ENCODE data around the gene CDK14. TPM values are rescaled to one million over a fixed set of nuclear protein-coding genes. Genes with fewer than 3 reads are reported as not detected.
"Not testable (repeated sequence)": the region's sequence is repeated elsewhere in the genome, so short reads cannot be mapped to it uniquely, and the experiment has no call there.

The CDK14 gene
- total RNA-seq, 1 donor from 2014 or later = 77.9 TPM

DNA sequence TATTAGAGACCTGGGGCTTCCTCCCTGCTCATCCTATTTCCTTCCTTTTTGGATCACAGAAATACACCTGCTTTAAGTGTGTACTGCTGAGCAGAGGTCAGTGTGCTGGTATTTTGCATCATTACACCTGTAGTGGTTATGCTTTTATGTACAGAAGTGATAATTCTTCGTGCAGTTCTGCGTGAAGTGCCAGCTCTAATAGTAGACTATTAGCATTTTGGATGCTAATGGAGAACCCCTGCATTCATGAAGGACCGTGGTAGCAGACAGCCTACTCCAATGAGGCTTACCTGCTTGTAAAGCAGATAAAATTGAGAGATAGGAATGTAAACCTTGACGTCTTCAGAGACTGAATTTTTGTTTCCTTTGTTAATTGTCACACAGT lies 114.3 kb downstream of the CDK14 start:
- DNase-seq (ENCODE audit: low spot score in 2 of 2) (no peak), FAIRE-seq (no peak)

DNA sequence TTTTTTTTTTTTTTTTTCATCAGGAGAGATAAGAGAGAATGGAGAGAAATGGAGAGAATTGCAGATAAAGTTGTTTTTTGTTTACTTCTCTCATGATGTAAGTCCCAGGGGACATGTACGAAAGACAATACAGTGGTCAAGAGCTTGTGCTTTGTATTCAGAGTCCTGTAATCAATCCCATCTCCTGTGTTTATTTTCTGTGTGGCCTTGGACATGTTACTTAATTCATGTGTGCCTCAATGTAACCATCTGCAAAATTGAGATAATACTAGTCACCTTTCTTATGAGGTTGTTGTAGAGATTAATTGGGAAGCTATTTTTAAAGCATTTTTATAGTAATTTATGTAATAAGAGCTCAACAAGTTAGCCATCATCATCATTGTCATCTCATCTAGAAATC lies 117.5 kb downstream of the CDK14 start:
- DNase-seq (ENCODE audit: low spot score in 2 of 2) (no peak), FAIRE-seq (no peak)

- DNase-seq (ENCODE audit: low spot score in 2 of 2) (no peak), FAIRE-seq (no peak)
Measured at GRCh38 chr7:90715067-90715466, 118.9 kb downstream of the CDK14 start.

GRCh38 chr7:90717296-90718060 lies 121.4 kb downstream of the CDK14 start:
- FAIRE-seq (no peak), DNase-seq (ENCODE audit: low spot score in 2 of 2) (no peak)

DNA sequence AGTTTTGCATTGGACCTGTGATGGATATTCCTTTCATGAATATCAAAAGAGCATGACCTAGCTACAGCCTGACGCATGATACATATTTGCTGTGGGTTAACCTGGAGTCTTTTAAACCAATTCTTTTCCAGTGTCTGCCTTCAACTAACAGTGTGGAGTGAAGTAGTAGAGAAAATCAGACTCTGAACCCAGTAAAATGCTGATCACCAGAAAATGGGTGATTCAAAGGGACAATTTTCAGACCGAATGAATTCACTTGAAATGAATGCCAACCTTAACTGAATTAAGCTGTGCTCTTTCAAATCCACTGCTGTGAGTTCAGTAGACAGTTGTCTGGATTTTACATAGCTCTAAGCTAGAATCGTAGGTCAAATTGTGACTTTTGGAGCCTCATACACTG lies 123.0 kb downstream of the CDK14 start:
- FAIRE-seq (no peak), DNase-seq (ENCODE audit: low spot score in 2 of 2) (no peak)

GRCh38 chr7:90720984-90721760 lies 125.1 kb downstream of the CDK14 start:
- FAIRE-seq (no peak), DNase-seq (ENCODE audit: low spot score in 2 of 2) (no peak)

GRCh38 chr7:90721869-90722431 lies 125.8 kb downstream of the CDK14 start:
- FAIRE-seq = no peak

GRCh38 chr7:90723233-90723632 lies 127.1 kb downstream of the CDK14 start:
- DNase-seq (ENCODE audit: low spot score in 2 of 2) = no peak
- no peak for FAIRE-seq

More at GRCh38 chr7:90721869-90722431, 125.8 kb downstream of the CDK14 start:
- DNase-seq (ENCODE audit: low spot score in 2 of 2) = no peak

GRCh38 chr7:90723866-90724265 lies 127.7 kb downstream of the CDK14 start:
- DNase-seq (ENCODE audit: low spot score in 2 of 2) (no peak), FAIRE-seq (no peak)

GRCh38 chr7:90726120-90726519 lies 130.0 kb downstream of the CDK14 start:
- no peak for DNase-seq (ENCODE audit: low spot score in 2 of 2)
- no peak for FAIRE-seq

GRCh38 chr7:90726623-90727022 lies 130.5 kb downstream of the CDK14 start:
- FAIRE-seq (no peak), DNase-seq (ENCODE audit: low spot score in 2 of 2) (no peak)

GRCh38 chr7:90727412-90727811 lies 131.3 kb downstream of the CDK14 start:
- FAIRE-seq = no peak
- no peak for DNase-seq (ENCODE audit: low spot score in 2 of 2)

DNA sequence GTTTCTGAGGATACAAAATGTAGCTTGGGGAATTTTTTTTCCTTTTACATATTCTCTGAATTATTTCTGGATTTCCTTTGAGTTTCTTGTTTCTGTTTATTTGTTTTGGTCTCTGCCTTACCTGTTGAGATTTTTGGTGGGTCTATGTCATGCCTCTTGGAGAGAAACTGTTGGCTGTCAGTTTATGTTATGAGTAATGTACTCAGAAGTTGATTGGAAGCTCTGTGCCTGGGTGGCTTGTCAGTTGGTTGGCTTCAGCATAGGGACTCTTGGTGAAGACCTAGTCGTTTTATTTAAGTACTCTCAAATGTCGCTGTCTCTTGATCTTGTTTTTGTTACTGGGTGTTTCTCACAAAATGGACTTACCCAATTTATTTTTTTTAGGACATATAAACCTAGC lies 132.4 kb downstream of the CDK14 start:
- DNase-seq (ENCODE audit: low spot score in 2 of 2) = no peak
- FAIRE-seq = no peak

DNA sequence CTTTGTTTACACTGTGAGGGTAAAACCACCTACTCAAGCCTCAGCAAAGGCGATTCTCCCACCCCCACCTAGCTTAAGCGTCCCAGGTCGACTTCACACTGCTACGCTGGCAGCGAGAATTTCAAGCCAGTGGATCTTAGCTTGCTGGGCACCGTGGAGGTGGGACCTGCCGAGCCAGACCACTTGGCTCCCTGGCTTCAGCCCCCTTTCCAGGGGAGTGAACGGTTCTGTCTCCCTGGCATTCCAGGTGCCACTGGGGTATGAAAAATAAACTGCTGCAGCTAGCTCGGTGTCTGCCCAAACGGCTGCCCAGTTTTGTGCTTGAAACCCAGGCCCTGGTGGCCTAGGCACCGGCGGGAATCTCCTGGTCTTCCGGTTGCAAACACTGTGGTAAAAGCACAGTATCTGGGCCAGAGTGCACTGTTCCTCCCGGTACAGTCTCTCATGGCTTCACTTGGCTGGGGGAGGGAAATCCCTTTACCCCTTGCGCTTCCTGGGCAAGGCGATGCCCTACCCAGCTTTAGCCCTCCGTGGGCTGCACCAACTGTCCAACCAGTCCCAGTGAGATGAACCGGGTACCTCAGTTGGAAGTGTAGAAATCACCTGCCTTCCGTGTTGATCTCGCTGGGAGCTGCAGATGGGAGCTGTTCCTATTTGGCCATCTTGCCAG lies 139.6 kb downstream of the CDK14 start:
- not testable (repeated sequence) for DNase-seq (ENCODE audit: low spot score in 2 of 2); FAIRE-seq

- DNase-seq (ENCODE audit: low spot score in 2 of 2) (no peak), FAIRE-seq (no peak)
Measured at GRCh38 chr7:90736316-90736715, 140.2 kb downstream of the CDK14 start.

DNA sequence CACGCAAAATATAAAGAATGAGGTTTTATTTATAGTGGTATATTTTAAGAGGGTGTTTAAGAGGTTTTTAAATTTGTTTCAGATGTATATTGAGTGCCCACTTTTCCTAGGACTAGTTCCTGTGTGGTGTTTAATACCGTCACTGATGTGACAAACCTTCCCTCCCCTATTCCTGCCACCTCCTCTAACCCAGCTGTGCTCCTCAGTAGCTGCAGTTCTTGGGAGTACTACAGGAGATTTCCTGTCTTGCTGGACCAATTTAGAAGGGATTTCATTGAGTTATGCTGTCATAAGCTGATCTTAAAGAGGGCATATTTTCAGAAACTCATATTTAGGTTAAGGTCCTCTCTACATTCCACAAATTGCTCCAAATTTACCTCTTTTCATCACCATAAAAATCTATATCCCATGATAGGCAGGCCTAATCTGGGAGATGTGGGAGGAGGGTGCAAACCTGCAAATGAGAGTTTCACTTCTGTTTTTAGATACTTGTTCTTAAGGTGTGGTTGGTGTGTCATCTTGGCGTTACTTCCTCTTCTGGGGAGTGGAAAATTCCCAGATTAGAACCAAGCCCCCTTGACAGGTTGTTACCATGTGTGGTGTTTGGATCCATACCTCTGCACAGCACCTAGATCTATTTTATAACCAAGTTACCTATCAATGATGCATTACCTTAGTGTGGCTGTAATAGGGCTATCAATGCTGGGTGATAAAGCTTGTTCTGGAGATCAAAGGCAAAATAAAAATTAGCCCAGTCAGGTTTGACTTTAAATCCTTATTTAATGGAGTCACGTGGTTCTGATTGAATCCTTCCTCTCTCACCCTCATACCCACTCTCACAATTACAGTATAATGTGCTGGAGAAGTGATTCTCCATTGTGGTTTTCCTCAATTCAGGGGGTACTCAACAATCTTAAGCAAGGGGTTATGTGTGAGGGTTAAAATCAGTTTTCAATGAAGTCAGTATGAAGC lies 141.1 kb downstream of the CDK14 start:
- peak in 1 of 2 donors; percentile 9 for DNase-seq (ENCODE audit: low spot score in 2 of 2)
- no peak for FAIRE-seq

DNA sequence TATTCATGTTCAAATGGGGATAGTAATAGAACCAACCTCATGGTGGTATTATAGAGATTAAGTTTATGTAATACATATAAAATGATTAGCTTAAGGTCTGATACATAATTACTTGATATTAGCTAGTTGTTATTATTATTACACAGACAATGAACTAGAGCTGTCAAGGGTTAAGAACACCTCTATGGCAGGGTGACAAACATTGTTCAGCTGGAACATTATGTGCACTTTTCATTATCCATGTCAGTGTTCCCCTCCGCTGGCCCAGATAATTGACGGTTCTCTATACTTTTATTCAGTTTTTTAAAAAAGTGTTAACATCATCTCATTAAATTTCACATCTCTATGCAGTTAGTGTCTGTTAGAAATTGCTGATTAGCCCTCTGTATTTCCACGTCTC lies 142.1 kb downstream of the CDK14 start:
- FAIRE-seq (peak; percentile 13), DNase-seq (ENCODE audit: low spot score in 2 of 2) (no peak)

DNA sequence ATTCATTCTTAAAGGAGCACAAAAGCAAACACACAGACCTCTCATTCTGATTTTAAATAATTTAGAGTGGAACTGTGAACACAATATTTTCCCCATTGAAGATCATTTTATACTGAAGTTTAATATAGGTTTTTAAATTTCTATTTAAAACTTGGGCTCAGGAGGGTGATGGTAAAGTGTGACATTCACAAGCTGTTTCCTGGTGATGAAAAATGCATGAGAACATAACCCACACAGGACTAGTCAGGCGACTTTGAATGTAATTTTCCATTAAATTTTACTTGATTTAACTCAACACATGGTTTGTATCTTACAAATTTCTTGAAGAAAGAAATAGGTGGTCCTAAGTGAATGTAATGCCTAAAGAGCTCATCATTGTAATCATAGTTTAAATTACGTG lies 143.6 kb downstream of the CDK14 start:
- DNase-seq (ENCODE audit: low spot score in 2 of 2) (no peak), FAIRE-seq (no peak)

DNA sequence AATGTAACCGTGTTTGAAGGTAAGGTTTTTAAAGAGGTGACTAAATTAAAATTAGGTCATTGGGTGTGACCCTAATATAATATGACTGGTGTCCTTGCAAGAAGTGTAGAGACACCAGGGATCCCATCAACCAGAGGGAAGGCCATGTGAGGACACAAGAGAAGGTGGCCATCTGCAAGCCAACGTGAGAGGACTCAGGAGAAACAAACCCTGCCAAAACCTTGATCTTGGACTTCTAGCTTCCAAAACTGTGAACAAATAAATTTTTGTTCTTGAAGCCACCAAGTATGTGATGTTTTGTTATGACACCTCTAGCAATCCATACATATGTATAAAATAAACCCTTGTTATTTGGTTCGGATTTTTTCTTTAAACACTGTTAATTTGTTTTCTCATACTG lies 144.3 kb downstream of the CDK14 start:
- DNase-seq (ENCODE audit: low spot score in 2 of 2) (no peak), FAIRE-seq (no peak)

- DNase-seq (ENCODE audit: low spot score in 2 of 2) (no peak), FAIRE-seq (peak; percentile 64)
Measured at GRCh38 chr7:90743626-90744025, 147.5 kb downstream of the CDK14 start.
